Tibial artery (tissue), 4 donors: ENCODE data around the gene EFHC1.

Source experiments
- DNase-seq, 2 donors: peaks; one replicate each; pipeline ENCODE4 v3.0.0-alpha.2; 2019
- H3K27ac ChIP-seq, 2 donors: fragments of 200-600 bp; sonication (generic) in 1 of 2; 1 replicate in 1 of 2; 2 replicates in 1 of 2; pipeline ENCODE4 v1.5.1; 2018 to 2019; ENCODE audit warnings: mild to moderate bottlenecking in 1 of 2
- H3K27me3 ChIP-seq, 2 donors: fragments of 200-600 bp; sonication (generic) in 1 of 2; one replicate each; pipeline versions ENCODE4 v1.5.1 to v1.6.0; 2016 to 2019
- H3K36me3 ChIP-seq, 3 donors: fragments of 200-600 bp; sonication (generic) in 2 of 3; one replicate each; pipeline ENCODE4 v1.5.1; 2016 to 2019; ENCODE audit warnings: mild to moderate bottlenecking in 2 of 3
- H3K4me1 ChIP-seq, 4 donors: fragments of 200-600 bp; sonication (generic) in 2 of 4; 1 replicate in 3 of 4; 2 replicates in 1 of 4; pipeline ENCODE4 v1.5.1; 2016 to 2019
- H3K4me3 ChIP-seq, 2 donors: fragments of 200-600 bp; sonication (generic) in 1 of 2; 1 replicate in 1 of 2; 2 replicates in 1 of 2; pipeline ENCODE4 v1.5.1; 2018 to 2019; ENCODE audit warnings: mild to moderate bottlenecking in 2 of 2
- H3K9me3 ChIP-seq, 3 donors: fragments of 200-600 bp; sonication (generic) in 1 of 3; one replicate each; pipeline ENCODE4 v1.5.1; 2016 to 2019
- intact Hi-C: fragments of 100-400 bp; cut with DNase I; formaldehyde crosslinking; loops from one replicate; pipeline ENCODE4 v1.15.0; 2023; ENCODE audit warnings: low total_unique reads
- TF ChIP-seq, protein P1 (sequence below), 2 experiments: fragments of 200-600 bp in 1 of 2; fragments of 450-650 bp in 1 of 2; IDR thresholded peaks; one replicate each; pipeline ENCODE4 v1.5.1; 2017 to 2019; ENCODE audit warnings: antibody characterized with exemption in 2 of 2, mild to moderate bottlenecking in 1 of 2, moderate library complexity in 1 of 2

EFHC1 gene

DNA sequence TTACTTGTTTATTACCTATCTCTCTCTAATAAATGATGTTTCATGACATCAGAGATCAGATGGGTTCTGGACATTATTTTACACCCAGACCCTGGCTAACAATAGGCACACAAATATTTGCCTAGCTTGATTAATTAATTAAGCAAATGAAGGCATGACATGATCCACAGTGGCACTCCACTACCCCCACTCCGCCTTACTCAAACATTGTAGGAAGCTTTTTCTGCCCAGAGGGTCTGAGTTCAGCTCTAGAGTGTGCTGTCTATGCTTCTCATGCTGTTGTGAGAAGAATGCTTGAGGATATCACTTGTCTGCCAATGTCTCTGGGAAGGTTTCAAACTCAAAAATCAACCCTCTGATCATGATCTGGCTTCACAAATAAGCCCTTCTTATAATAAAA is 111.7 kb downstream of the EFHC1 start:
- intact Hi-C loops, result no loop called here
- H3K4me3 ChIP-seq, result no peak overlapping the region
- no peaks in the 10 kb centered on the region for H3K27me3 ChIP-seq
- peak overlapping the region; percentile 45 to 59 for H3K27ac ChIP-seq
- DNase-seq, result no peak
- TF ChIP-seq, protein P1, sequence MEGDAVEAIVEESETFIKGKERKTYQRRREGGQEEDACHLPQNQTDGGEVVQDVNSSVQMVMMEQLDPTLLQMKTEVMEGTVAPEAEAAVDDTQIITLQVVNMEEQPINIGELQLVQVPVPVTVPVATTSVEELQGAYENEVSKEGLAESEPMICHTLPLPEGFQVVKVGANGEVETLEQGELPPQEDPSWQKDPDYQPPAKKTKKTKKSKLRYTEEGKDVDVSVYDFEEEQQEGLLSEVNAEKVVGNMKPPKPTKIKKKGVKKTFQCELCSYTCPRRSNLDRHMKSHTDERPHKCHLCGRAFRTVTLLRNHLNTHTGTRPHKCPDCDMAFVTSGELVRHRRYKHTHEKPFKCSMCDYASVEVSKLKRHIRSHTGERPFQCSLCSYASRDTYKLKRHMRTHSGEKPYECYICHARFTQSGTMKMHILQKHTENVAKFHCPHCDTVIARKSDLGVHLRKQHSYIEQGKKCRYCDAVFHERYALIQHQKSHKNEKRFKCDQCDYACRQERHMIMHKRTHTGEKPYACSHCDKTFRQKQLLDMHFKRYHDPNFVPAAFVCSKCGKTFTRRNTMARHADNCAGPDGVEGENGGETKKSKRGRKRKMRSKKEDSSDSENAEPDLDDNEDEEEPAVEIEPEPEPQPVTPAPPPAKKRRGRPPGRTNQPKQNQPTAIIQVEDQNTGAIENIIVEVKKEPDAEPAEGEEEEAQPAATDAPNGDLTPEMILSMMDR (IDR thresholded peaks at IDR 0.05), result no peak
- peaks cover 4 to 21% (median 17%) of the 10 kb centered on the region in 3 donors for H3K36me3 ChIP-seq
- peaks cover 0 to 32% (median 17%) of the 10 kb centered on the region in 4 donors for H3K4me1 ChIP-seq
- no peaks in the 10 kb centered on the region for H3K9me3 ChIP-seq

- Histone ChIP-seq H3K36me3 (peaks cover 4 to 21% (median 17%) of the 10 kb centered on the region in 3 donors), H3K27ac (no peak overlapping the region), H3K4me1 (peaks cover 0 to 38% (median 23%) of the 10 kb centered on the region in 4 donors), H3K4me3 (no peak overlapping the region), H3K9me3 (no peaks in the 10 kb centered on the region), H3K27me3 (no peaks in the 10 kb centered on the region)
- intact Hi-C loops, result no loop called here
- DNase-seq, result no peak
- TF ChIP-seq, protein P1 (IDR thresholded peaks at IDR 0.05), result no peak
Observed at GRCh38 chr6:52532457-52532856, 112.3 kb downstream of the EFHC1 start.

DNA sequence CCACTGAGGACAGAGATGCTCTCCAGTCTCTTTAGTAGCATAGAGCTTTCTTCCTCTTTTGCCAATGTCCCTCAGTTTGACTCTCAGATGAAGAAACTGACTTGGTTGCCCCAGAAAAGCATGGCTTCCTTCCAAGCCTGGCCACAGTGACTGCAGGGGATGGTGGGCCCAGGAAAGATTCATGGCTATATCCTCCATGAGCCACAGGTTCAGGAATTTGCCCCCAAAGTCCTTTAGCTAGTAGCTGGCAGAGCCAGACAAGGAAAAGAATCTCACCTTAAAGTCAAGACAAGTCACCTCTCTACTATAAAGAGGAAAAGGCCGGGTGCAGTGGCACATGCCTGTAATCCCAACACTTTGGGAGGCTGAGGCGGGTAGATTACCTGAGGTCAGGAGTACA is 113.3 kb downstream of the EFHC1 start:
- peaks cover 4 to 21% (median 17%) of the 10 kb centered on the region in 3 donors for H3K36me3 ChIP-seq
- H3K27ac ChIP-seq, result no peak overlapping the region
- peaks cover 0 to 48% (median 33%) of the 10 kb centered on the region in 4 donors for H3K4me1 ChIP-seq
- no peak for DNase-seq
- intact Hi-C loops, result no loop called here
- H3K27me3 ChIP-seq, result no peaks in the 10 kb centered on the region
- H3K9me3 ChIP-seq, result no peaks in the 10 kb centered on the region
- H3K4me3 ChIP-seq, result no peak overlapping the region
- TF ChIP-seq, protein P1 (IDR thresholded peaks at IDR 0.05), result no peak

- TF ChIP-seq, protein P1 (IDR thresholded peaks at IDR 0.05), result no peak
- Histone ChIP-seq H3K36me3 (peaks cover 4 to 21% (median 17%) of the 10 kb centered on the region in 3 donors), H3K9me3 (no peaks in the 10 kb centered on the region), H3K27me3 (no peaks in the 10 kb centered on the region), H3K4me1 (peaks cover 0 to 53% (median 41%) of the 10 kb centered on the region in 4 donors), H3K27ac (no peak overlapping the region), H3K4me3 (no peak overlapping the region)
- intact Hi-C loops, result no loop called here
- DNase-seq, result no peak
Observed at GRCh38 chr6:52534363-52534762, 114.2 kb downstream of the EFHC1 start.

GRCh38 chr6:52534966-52535390 is 114.8 kb downstream of the EFHC1 start:
- Histone ChIP-seq H3K27ac (no peak overlapping the region), H3K4me3 (no peak overlapping the region), H3K4me1 (peaks cover 0 to 59% (median 46%) of the 10 kb centered on the region in 4 donors), H3K27me3 (no peaks in the 10 kb centered on the region), H3K9me3 (no peaks in the 10 kb centered on the region), H3K36me3 (peaks cover 4 to 21% (median 17%) of the 10 kb centered on the region in 3 donors)
- DNase-seq, result no peak
- TF ChIP-seq, protein P1 (IDR thresholded peaks at IDR 0.05), result no peak
- intact Hi-C loops, result no loop called here
